Stimulated activated CD8-positive, alpha-beta memory T cell treated with anti-CD3 and anti-CD28 coated beads, Interleukin-15, amount 100 ng/mL, for 24 hours (primary cell): ENCODE data around the gene FOXO1.
A peak's percentile ranks its signal among the peaks of the same experiment; 100 is the strongest.
"Not testable (repeated sequence)": the region's sequence is repeated elsewhere in the genome, so short reads cannot be mapped to it uniquely, and the experiment has no call there.

Experiments
- DNase-seq: peaks from one replicate; pipeline ENCODE4 v3.0.0-alpha.2; 2020; ENCODE audit warnings: low read depth

The FOXO1 gene

DNA sequence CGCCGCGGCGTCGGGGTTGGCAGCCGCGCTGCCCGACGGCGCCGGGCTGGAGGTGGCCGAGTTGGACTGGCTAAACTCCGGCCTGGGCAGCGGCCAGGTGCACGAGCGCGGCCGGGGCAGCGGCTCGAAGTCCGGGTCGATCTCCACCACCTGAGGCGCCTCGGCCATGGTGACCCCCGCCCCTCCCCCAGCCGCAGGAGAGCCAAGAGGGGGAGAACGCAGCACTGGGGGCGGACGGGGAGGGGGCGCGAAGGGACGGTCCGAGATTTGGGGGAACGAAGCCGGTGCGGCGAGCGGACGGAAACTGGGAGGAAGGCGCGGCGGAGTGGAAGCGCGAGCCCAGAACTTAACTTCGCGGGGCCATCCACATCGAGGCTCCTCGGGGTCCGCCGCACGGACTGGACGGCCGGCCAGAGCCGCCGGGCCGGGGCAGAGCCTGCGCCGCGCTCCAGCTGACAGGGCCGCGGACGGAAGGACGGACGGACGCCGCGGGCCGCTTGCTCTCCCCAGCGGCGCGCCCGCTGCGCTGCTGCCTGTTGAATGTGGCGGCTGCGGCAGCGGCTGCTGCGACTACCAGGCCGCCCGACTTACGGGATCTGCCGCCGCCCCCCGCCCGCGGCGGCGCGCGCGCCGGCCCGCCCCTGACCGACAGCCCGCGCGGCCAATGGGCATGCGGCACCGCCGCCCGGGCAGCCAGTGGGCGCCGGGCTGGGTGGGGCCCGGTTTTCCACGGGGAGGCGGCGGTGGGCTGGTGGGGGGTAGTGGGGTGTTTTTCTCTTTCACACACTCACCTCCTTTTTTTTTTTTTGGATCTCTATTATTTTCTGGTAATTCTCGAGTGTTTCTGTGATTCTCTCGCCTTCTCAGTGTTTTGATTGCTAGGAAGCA, at the start of gene FOXO1:
Gene FOXO1 (minus strand): TSS at position 597 of the 888 bp plus-strand sequence. CDS start 429 bp downstream, at position 168.
- DNase-seq, result peak; percentile 73

DNA sequence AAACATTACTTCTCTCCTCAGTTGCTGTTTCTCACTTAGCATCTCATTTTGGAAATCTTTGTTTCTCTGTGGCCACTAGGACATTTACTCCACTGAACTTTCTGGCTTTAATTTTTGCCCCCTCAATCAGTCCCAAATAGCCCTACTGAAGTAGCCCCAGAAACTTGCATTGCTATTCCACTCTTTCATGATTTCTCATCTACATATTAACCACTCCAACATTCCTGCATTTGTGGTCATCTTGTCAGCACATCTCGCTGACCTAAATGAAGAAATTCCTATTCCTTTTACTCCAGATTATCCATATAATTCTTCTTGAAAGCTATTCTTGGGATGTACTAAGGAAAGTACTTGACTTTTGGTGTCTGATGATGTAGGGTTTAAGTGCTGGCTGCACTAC, 48.0 kb upstream of the FOXO1 start:
- DNase-seq, result not testable (repeated sequence)

GRCh38 chr13:40706439-40706838, 40.0 kb upstream of the FOXO1 start:
- DNase-seq, result no peak

- DNase-seq, result no peak
These were observed 31.3 kb upstream of the FOXO1 start for GRCh38 chr13:40697711-40698110.

DNA sequence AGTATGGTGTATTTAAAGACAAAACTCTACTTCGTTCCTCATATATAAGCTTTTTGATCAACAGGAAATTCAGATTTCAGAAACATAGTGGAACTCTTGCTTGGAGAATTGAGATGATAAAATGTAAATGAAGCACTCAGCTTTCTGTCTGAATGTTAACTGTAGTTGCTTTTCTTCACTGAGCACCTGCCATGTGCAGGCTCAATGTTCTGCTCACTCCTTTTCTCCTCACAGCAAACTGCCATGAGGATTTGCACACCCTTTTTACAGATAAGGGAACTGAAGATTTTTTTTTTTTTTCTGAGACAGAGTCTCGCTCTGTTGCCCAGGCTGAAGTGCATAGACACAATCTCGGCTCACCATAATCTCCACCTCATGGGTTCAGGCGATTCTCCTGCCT, 28.0 kb upstream of the FOXO1 start:
- no peak for DNase-seq

GRCh38 chr13:40692946-40693345, 26.5 kb upstream of the FOXO1 start:
- DNase-seq, result no peak

GRCh38 chr13:40688781-40689180, 22.3 kb upstream of the FOXO1 start:
- DNase-seq, result no peak

DNA sequence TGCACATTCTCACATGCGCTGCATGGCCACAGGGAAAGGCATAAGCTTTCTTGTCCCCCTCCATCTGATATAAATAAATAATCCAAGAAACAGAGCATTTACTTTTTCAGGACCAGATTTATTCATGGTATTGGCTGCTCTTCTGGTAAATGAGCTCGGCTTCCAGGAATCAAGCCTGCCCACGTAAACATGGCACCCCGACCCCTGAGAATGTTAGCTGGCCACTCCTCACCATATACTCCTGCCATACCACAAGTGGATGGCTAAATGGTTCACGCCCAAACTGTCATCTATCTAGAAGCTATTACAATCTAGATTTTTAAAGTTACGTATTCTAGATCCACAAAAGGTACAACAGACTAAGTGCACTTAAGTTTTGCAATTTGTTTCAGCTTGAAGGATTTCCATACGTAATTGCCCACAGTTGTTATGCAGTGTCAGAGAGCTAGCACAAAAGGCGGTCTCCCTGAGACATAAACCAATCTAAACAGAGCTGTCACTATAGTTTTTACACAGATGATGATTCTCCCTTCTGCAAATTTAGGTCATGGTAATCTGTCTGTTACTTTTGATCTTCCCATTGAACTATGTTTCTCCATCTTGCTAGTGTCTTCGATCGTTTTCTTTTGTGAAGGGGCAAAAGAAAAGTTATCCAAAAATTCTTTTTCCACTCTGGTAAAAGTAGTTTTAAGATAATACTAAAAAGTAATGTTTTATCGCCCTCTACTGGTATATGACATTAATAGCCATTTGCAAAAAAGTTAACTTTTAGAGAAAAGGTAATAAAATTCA, 16.2 kb upstream of the FOXO1 start:
- no peak for DNase-seq

GRCh38 chr13:40681341-40682146, 15.1 kb upstream of the FOXO1 start:
- no peak for DNase-seq

DNA sequence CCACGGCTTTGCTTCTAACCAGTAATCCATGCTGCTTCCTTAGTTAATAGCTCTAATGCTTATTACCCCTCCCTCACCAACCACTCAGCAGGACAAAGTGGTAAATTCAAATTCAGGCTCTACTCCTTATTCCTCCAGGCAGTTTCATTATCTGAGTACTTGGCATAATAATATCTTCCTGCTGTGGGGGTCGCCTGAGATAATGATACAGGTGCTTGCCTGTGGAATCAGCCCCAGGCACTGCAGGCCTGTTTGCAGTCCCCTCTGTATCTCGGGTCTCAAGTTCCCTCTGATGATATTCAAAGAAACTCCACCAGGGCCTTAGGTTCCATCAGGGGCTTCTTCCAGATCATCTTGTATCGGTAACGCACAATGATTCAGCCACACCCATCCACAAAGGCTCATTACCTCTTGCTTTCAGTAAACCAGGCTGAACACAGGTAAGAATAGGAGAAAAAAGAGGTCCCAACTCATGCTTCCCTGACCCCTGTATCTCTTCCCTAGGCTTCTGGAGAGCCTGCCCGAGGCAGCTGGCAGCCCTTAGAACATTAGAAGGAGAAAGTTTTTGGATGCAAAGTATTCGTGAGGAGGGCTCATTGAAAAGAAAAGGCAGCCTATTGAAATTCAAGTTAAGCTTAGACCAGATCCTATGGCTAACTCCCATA, 14.3 kb upstream of the FOXO1 start:
- no peak for DNase-seq

GRCh38 chr13:40679480-40679985, 13.1 kb upstream of the FOXO1 start:
- no peak for DNase-seq

DNA sequence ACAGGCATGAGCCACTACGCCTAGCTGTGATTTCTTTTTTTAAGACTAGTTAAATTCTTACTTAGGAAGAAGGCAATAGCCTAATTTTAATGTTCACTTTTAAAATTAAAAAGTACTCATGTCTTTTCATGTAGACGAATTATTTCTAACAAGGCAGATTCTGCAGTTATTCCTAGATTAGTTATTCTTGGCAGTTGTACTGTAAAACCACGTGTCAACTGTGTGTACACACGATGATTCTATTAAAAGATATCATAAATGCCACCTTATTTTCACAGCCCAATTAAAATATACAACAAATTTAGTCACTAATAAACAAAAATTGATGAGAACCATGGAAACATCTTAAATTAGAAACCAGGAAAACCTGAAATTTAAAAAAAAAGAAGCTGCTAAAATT, 10.6 kb upstream of the FOXO1 start:
- no peak for DNase-seq

DNA sequence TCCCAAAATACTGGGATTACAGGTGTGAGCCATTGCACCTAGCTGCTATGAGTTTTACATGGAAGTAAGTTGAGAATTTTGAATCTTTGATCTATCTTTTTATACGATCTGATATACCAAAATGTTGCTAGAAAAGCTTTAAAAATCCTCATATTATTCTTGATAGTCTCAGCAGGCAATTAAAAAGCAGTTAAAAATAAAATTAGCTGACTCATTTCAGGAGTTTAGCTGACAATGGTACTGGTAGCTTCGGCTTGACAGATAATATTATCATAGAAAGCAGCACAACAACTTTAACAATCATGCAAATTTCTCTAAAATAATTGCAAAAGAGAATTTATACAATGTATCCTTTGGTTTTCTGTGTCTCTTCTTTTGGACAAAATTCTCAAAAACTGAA, 9.6 kb upstream of the FOXO1 start:
- DNase-seq, result no peak

DNA sequence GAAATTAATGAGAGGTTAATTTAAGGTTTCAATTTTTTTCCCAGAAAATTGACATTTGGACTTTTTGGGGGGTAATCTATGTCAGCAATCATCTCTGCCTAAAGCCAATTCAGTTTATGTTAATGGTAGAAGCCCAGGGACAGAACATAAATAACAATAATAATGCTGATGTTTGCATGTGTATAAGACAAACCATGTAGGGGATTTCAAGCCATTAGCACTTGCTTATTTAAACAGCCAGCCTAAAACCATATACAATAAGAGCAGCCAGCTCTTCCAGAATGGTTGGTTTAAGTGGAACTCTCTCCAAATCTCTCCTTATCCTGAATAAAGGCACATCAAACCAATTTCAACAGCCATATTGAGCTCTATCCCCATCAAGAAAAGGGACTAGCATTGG, 7.0 kb upstream of the FOXO1 start:
- no peak for DNase-seq

GRCh38 chr13:40672765-40673397, 6.4 kb upstream of the FOXO1 start:
- no peak for DNase-seq

GRCh38 chr13:40671956-40672764, 5.7 kb upstream of the FOXO1 start:
- no peak for DNase-seq

GRCh38 chr13:40670307-40670706, 3.9 kb upstream of the FOXO1 start:
- DNase-seq, result no peak

DNA sequence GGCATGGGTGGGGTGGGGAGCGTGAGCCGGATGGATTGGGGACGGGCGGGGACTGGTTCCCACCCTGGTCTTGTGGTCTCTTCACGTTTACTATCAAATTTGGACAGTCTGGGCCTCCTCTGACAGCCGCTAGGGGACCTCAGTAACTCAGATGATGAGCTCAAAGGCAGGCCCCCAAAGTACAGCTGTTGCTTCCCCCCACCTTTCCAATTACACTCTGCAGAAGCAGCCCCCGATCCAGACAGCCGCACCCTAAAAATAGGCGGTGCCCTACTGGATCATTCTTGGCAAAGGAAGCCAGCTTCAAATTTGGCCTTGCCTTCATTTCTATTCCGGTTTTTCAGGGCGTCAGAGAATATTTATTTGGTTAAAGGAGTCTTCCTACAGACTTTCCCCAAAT, 1.9 kb upstream of the FOXO1 start:
- no peak for DNase-seq

DNA sequence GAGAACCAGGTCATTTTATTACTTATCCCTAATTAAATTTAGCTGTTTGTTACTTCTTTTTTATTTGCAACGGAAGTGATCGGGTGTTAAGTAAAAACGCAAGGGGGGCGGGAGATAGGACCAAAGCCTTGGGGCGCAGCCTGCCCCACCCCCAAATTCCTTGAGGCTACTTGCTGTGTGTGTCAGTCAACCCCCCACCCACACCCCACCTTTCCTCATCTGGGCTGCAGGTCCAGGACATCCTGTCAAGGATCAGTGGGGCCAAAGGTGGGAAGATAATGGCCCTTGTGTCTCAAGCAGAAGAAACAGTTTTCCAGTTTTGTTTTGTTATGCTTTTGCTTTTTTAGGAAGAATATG, 1.2 kb upstream of the FOXO1 start:
- DNase-seq, result no peak

DNA sequence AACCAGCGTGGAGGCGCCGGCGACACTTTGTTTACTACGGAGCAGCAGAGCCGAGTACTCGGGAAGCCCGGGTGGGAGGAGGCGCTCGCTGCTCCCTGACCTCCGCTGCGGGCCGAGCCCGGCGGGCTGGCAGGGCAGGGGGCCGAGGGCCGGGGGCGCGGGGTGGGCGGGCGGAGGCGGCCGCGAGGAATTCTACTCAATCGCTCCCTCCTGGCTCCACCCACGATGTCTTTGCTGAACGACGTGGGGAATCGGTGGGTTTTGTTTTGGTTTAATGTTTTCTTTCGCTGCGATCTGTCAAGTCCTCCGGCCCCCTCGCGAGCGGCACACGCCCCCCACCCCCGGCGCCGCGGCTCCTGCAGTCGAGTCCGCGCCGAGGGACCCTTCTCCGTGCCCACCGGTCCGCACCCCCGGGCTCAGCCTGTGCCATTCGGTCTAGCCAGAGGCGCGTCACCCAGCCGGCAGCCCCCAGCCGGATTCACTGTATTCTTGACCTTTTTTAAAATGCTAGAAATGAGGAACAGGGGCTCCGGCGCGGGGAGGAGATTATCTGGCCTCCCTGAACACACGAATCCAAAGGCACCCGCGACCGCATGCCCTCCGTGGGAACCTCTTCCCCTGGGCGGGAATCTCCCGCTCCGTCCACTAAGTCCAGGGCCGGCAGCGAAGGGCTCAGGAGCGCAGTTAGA, 636 bp upstream of the FOXO1 start:
- DNase-seq, result no peak
